HCT116 (cell line): ENCODE data around the gene CTXN1. TPM values are rescaled to one million over a fixed set of nuclear protein-coding genes. Genes with fewer than 3 reads are reported as not detected.

ENCODE experiments used
- ATAC-seq: fragments of 200-7000 bp; cut with Tn5 transposase; 2 replicates; pipeline ENCODE4 v1.9.1; 2020; ENCODE audit warnings: mild to moderate bottlenecking, moderate library complexity
- BruUV-seq: library from RNA; stranded (reverse); fragments of 400-500 nt; replicated peaks from 2 replicates; lab custom pipeline; 2021; lab: Mats Ljungman, UMichigan
- CTCF ChIA-PET: fragments of 300-600 bp; sonication (Branson Sonifier 250); formaldehyde crosslinking; loops from one replicate; lab custom pipeline; 2021; ENCODE audit warnings: antibody characterized with exemption; lab: Charles Lee
- POLR2A ChIA-PET: fragments of 300-600, 350-600 bp; sonication (Branson Sonifier 250); formaldehyde crosslinking; loops from one replicate; lab custom pipeline; 2021; ENCODE audit warnings: antibody characterized with exemption; lab: Charles Lee
- RAD21 ChIA-PET, 2 experiments: fragments of 300-600 bp; sonication (Branson Sonifier 250); formaldehyde crosslinking; loops; one replicate each; lab custom pipeline; 2023; ENCODE audit warnings: low total read pairs in 2 of 2; ENCODE audit not compliant: uncharacterized antibody in 2 of 2, unreplicated experiment in 2 of 2, low non-redundant PET in 1 of 2; lab: Charles Lee
- DNase-seq: peaks from one replicate; pipeline ENCODE4 v3.0.0-alpha.2; 2010; ENCODE audit warnings: low read depth, low spot score
- H2AFZ ChIP-seq: fragments of 200-600 bp; shearing (Covaris generic), sonication (generic); 2 replicates; pipeline ENCODE4 v1.6.1; 2017; ENCODE audit warnings: low read depth, mixed run types, mixed read lengths, antibody characterized with exemption, low read length; ENCODE audit not compliant: poor library complexity, severe bottlenecking
- H3K27ac ChIP-seq: 2 replicates; pipeline ENCODE4 v1.5.1; 2012; ENCODE audit warnings: low read depth, low read length
- H3K27me3 ChIP-seq: fragments of 200-600 bp; sonication (generic); 2 replicates; pipeline ENCODE4 v1.6.1; 2016; ENCODE audit warnings: mixed run types, low read length, mixed read lengths; ENCODE audit not compliant: insufficient read depth
- H3K36me3 ChIP-seq, 2 experiments: fragments of 200-500 bp in 1 of 2; fragments of 200-600 bp in 1 of 2; sonication (Bioruptor generic) in 1 of 2; sonication (generic) in 1 of 2; 2 replicates each; pipeline versions ENCODE4 v1.5.1 to v1.6.1; 2014 to 2016; ENCODE audit warnings: low read length in 2 of 2, inconsistent platforms in 1 of 2, mixed read lengths in 1 of 2, mixed run types in 1 of 2; ENCODE audit not compliant: insufficient read depth in 2 of 2, control insufficient read depth in 1 of 2
- H3K4me1 ChIP-seq, 2 experiments: fragments of 200-600 bp in 1 of 2; sonication (generic) in 1 of 2; 2 replicates each; pipeline versions ENCODE4 v1.5.1 to v1.6.1; 2012 to 2017; ENCODE audit warnings: low read length in 2 of 2, inconsistent platforms in 1 of 2, mild to moderate bottlenecking in 1 of 2, mixed read lengths in 1 of 2, mixed run types in 1 of 2, moderate library complexity in 1 of 2; ENCODE audit not compliant: insufficient read depth in 2 of 2, control insufficient read depth in 1 of 2
- H3K4me2 ChIP-seq: fragments of 200-600 bp; sonication (generic); 2 replicates; pipeline ENCODE4 v1.6.1; 2017; ENCODE audit warnings: mixed run types, low read length, mixed read lengths
- H3K4me3 ChIP-seq, 2 experiments: fragments of 200-600 bp in 1 of 2; sonication (generic) in 1 of 2; replicated peaks in 1 of 2; 2 replicates each; pipeline ENCODE4 v1.5.1; 2011 to 2016; ENCODE audit warnings: low read length in 2 of 2, control low read depth in 1 of 2, low read depth in 1 of 2, mild to moderate bottlenecking in 1 of 2, mixed read lengths in 1 of 2, mixed run types in 1 of 2
- H3K79me2 ChIP-seq: fragments of 200-600 bp; sonication (generic); 2 replicates; pipeline ENCODE4 v1.6.1; 2017; ENCODE audit warnings: mild to moderate bottlenecking, mixed run types, low read length, moderate library complexity, mixed read lengths; ENCODE audit not compliant: insufficient read depth
- H3K9ac ChIP-seq: fragments of 200-600 bp; sonication (generic); 2 replicates; pipeline ENCODE4 v1.6.1; 2016; ENCODE audit warnings: low read length, mixed read lengths
- H3K9me2 ChIP-seq: fragments of 200-600 bp; sonication (generic), shearing (Covaris generic); 2 replicates; pipeline ENCODE4 v1.6.1; 2017; ENCODE audit warnings: mixed run types, mild to moderate bottlenecking, moderate library complexity; ENCODE audit not compliant: insufficient read depth
- H3K9me3 ChIP-seq, 2 experiments: fragments of 200-500 bp in 1 of 2; fragments of 200-600 bp in 1 of 2; sonication (Bioruptor generic) in 1 of 2; sonication (generic) in 1 of 2; 2 replicates each; pipeline ENCODE4 v1.6.1; 2014 to 2017; ENCODE audit warnings: low read length in 2 of 2, mixed read lengths in 2 of 2, inconsistent platforms in 1 of 2, low read depth in 1 of 2, mild to moderate bottlenecking in 1 of 2, mixed run types in 1 of 2, moderate library complexity in 1 of 2; ENCODE audit not compliant: control insufficient read depth in 1 of 2, insufficient read depth in 1 of 2
- H4K20me1 ChIP-seq: fragments of 200-600 bp; sonication (generic), shearing (Covaris generic); 2 replicates; pipeline ENCODE4 v1.6.1; 2017; ENCODE audit warnings: mixed run types, mild to moderate bottlenecking, moderate library complexity; ENCODE audit not compliant: insufficient read depth
- ATF3 ChIP-seq: IDR thresholded peaks from 2 replicates; pipeline ENCODE4 v1.6.1; 2012
- CBX3 ChIP-seq: IDR thresholded peaks from 2 replicates; pipeline ENCODE4 v1.6.1; 2012; ENCODE audit warnings: low read depth
- CEBPB ChIP-seq: IDR thresholded peaks from 2 replicates; pipeline ENCODE4 v1.6.1; 2012; ENCODE audit warnings: low read depth
- CTCF ChIP-seq, 3 experiments: fragments of 200-600 bp in 1 of 3; sonication (generic) in 1 of 3; IDR thresholded peaks in 2 of 3; conservative IDR thresholded peaks in 1 of 3; 2 replicates each; pipeline ENCODE4 v1.5.1; 2012 to 2017; ENCODE audit warnings: low read depth in 2 of 3, low read length in 2 of 3, antibody characterized with exemption in 1 of 3, borderline replicate concordance in 1 of 3, control low read depth in 1 of 3, mild to moderate bottlenecking in 1 of 3, mixed read lengths in 1 of 3, mixed run types in 1 of 3, moderate library complexity in 1 of 3; ENCODE audit not compliant: insufficient read depth in 1 of 3
- EGR1 ChIP-seq: IDR thresholded peaks from 2 replicates; pipeline ENCODE4 v1.6.1; 2012; ENCODE audit warnings: low read depth
- ELF1 ChIP-seq: IDR thresholded peaks from 2 replicates; pipeline ENCODE4 v1.6.1; 2012; ENCODE audit warnings: low read depth, borderline replicate concordance
- EZH2 ChIP-seq: fragments of 200-600 bp; sonication (generic); IDR thresholded peaks from 2 replicates; pipeline ENCODE4 v1.6.1; 2017; ENCODE audit warnings: antibody characterized with exemption, mixed run types
- EZH2phosphoT487 ChIP-seq: fragments of 200-600 bp; IDR thresholded peaks from 2 replicates; pipeline ENCODE4 v1.6.1; 2018; ENCODE audit warnings: antibody characterized with exemption, borderline replicate concordance
- FOSL1 ChIP-seq: IDR thresholded peaks from 2 replicates; pipeline ENCODE4 v1.6.1; 2012; ENCODE audit warnings: low read depth
- JUND ChIP-seq: IDR thresholded peaks from 2 replicates; pipeline ENCODE4 v1.6.1; 2012
- POLR2AphosphoS5 ChIP-seq: IDR thresholded peaks from 2 replicates; pipeline ENCODE4 v1.6.1; 2011; ENCODE audit warnings: mild to moderate bottlenecking, low read depth, low read length, moderate library complexity
- REST ChIP-seq: IDR thresholded peaks from 2 replicates; pipeline ENCODE4 v1.6.1; 2012; ENCODE audit warnings: low read depth
- SIN3A ChIP-seq: IDR thresholded peaks from 2 replicates; pipeline ENCODE4 v1.6.1; 2012; ENCODE audit warnings: low read depth
- SRF ChIP-seq: IDR thresholded peaks from 2 replicates; pipeline ENCODE4 v1.6.1; 2012; ENCODE audit warnings: low read depth
- TCF7L2 ChIP-seq: IDR thresholded peaks from 2 replicates; pipeline ENCODE4 v1.7.0; 2011; ENCODE audit warnings: borderline replicate concordance, inconsistent platforms; ENCODE audit not compliant: insufficient read depth, insufficient read length; ENCODE audit errors: extremely low read depth
- YY1 ChIP-seq: IDR thresholded peaks from 2 replicates; pipeline ENCODE4 v1.6.1; 2011; ENCODE audit warnings: low read length, low read depth, moderate library complexity, mild to moderate bottlenecking; ENCODE audit not compliant: insufficient replicate concordance; ENCODE audit errors: extremely low read depth
- ZFX ChIP-seq: fragments of 450-650 bp; IDR thresholded peaks from 2 replicates; pipeline ENCODE4 v1.6.1; 2017
- ZNF274 ChIP-seq: fragments of 200-500 bp; sonication (Bioruptor generic); IDR thresholded peaks from 2 replicates; pipeline ENCODE4 v1.6.1; 2014; ENCODE audit warnings: mild to moderate bottlenecking, low read depth, low read length, inconsistent platforms
- intact Hi-C: fragments of 100-400 bp; cut with micrococcal nuclease; formaldehyde crosslinking; loops from 2 replicates; pipeline ENCODE4 v1.10.0; 2022
- total RNA-seq: library from RNA; stranded (reverse); gene quantifications from one replicate; pipeline ENCODE4 v1.2.1, GENCODE V29; 2021; ENCODE audit not compliant: unreplicated experiment

CTXN1 gene
- total RNA-seq, 1 experiment from 2014 or later = 56.0 TPM

- H3K9me2 ChIP-seq = no peaks in the 10 kb centered on the region
- peaks cover 4 to 5% of the 10 kb centered on the region in 2 experiments; a peak in 3 of 4 replicates for H3K36me3 ChIP-seq
- TF ChIP-seq SIN3A (no peak), JUND (no peak), FOSL1 (no peak), EGR1 (no peak), EZH2 (no peak), CBX3 (no peak), ZNF274 (no peak), EZH2phosphoT487 (no peak), ZFX (no peak), TCF7L2 (no peak), SRF (no peak), ELF1 (no peak), REST (no peak), CEBPB (no peak), YY1 (no peak), ATF3 (no peak), CTCF (IDR thresholded peaks at IDR 0.05 in 2 of 3, conservative IDR thresholded peaks at IDR 0.05 in 1 of 3; ENCODE audit: borderline replicate concordance in 1 of 3, insufficient read depth in 1 of 3, low read depth in 2 of 3, low read length in 2 of 3) (no peak), POLR2AphosphoS5 (no peak)
- no peak overlapping the region; the same call in 1 of the 2 replicates for H3K27ac ChIP-seq
- DNase-seq = no peak
- H3K4me1 ChIP-seq = peaks cover 3 to 25% of the 10 kb centered on the region in 2 experiments; a peak in 2 of 4 replicates
- no peak for ATAC-seq
- ChIA-PET RAD21 (no interaction called here), CTCF (no interaction called here), POLR2A (no interaction called here)
- peaks cover 64% of the 10 kb centered on the region for H3K79me2 ChIP-seq
- H3K9me3 ChIP-seq = no peaks in the 10 kb centered on the region
- H3K27me3 ChIP-seq = no peaks in the 10 kb centered on the region
- no peak overlapping the region for H3K4me2 ChIP-seq
- H2AFZ ChIP-seq = no peak overlapping the region
- intact Hi-C loops = no loop called here
- H4K20me1 ChIP-seq = no peaks in the 10 kb centered on the region
- BruUV-seq = no TSS peak
- H3K9ac ChIP-seq = no peak overlapping the region
- H3K4me3 ChIP-seq = no peak overlapping the region
Observed at GRCh38 chr19:7907122-7907521, 18.8 kb downstream of the CTXN1 start.
